ENCODE data around the gene VARS1. TPM values are rescaled to one million over a fixed set of nuclear protein-coding genes. Genes with fewer than 3 reads are reported as not detected.

The VARS1 gene
- total and polyA plus RNA-seq, 8 donors = 11.0 to 56.5 (median 25.9) TPM

- Histone ChIP-seq H3K9me3 (no peaks in the 10 kb centered on the region), H3K27me3 (no peaks in the 10 kb centered on the region), H3K36me3 (peaks cover 4 to 46% (median 31%) of the 10 kb centered on the region in 4 donors), H3K4me1 (peaks cover 6 to 16% (median 12%) of the 10 kb centered on the region in 4 donors), H3K4me3 (no peak overlapping the region), H3K27ac (no peak overlapping the region)
- no peak for TF ChIP-seq POLR2AphosphoS5 (IDR thresholded peaks at IDR 0.05)
- no peak for TF ChIP-seq POLR2A (IDR thresholded peaks at IDR 0.05)
- TF ChIP-seq EP300 (IDR thresholded peaks at IDR 0.05) = no peak
- no peak for TF ChIP-seq CTCF (IDR thresholded peaks at IDR 0.05)
- no peak for DNase-seq
- intact Hi-C loops (cut with DNase I; ENCODE audit: low total_unique reads) = no loop called here
- WGBS, 5 donors = 86 to 95% (median 89%) methylated on average over 12 of the region's 12 CpGs
Observed at GRCh38 chr6:31799781-31800180, 4.2 kb upstream of the VARS1 start.

GRCh38 chr6:31797588-31797987 is 2.0 kb upstream of the VARS1 start:
- Histone ChIP-seq H3K4me1 (peaks cover 12 to 33% (median 25%) of the 10 kb centered on the region in 4 donors), H3K36me3 (peaks cover 7 to 36% (median 26%) of the 10 kb centered on the region in 4 donors), H3K27me3 (no peaks in the 10 kb centered on the region), H3K27ac (peak overlapping the region in 4 of 5 donors; percentile 2 to 100 (median 96)), H3K9me3 (no peaks in the 10 kb centered on the region), H3K4me3 (no peak overlapping the region)
- no peak for DNase-seq
- WGBS, 5 donors = 48 to 79% (median 60%) methylated on average over 5 of the region's 5 CpGs
- TF ChIP-seq POLR2A (IDR thresholded peaks at IDR 0.05) (no peak), POLR2AphosphoS5 (IDR thresholded peaks at IDR 0.05) (no peak), CTCF (IDR thresholded peaks at IDR 0.05) (no peak), EP300 (IDR thresholded peaks at IDR 0.05) (no peak)
- intact Hi-C loops (cut with DNase I; ENCODE audit: low total_unique reads) = no loop called here

GRCh38 chr6:31796993-31797385 is 1.4 kb upstream of the VARS1 start:
- TF ChIP-seq EP300 (IDR thresholded peaks at IDR 0.05) (no peak), CTCF (IDR thresholded peaks at IDR 0.05) (no peak), POLR2AphosphoS5 (IDR thresholded peaks at IDR 0.05) (no peak), POLR2A (IDR thresholded peaks at IDR 0.05) (no peak)
- WGBS, 5 donors = 83 to 95% (median 90%) methylated on average over 2 of the region's 2 CpGs
- Histone ChIP-seq H3K4me1 (peaks cover 12 to 33% (median 25%) of the 10 kb centered on the region in 4 donors), H3K36me3 (peaks cover 6 to 36% (median 26%) of the 10 kb centered on the region in 4 donors), H3K4me3 (no peak overlapping the region), H3K27me3 (no peaks in the 10 kb centered on the region), H3K27ac (peak overlapping the region in 4 of 5 donors; percentile 89 to 100 (median 96)), H3K9me3 (no peaks in the 10 kb centered on the region)
- intact Hi-C loops (cut with DNase I; ENCODE audit: low total_unique reads) = no loop called here
- no peak for DNase-seq

GRCh38 chr6:31794866-31795615 is 511 bp downstream of the VARS1 start:
- no peak for TF ChIP-seq EP300 (IDR thresholded peaks at IDR 0.05)
- peak in 1 of 3 donors; percentile 1 for TF ChIP-seq POLR2AphosphoS5 (IDR thresholded peaks at IDR 0.05)
- Histone ChIP-seq H3K27me3 (no peaks in the 10 kb centered on the region), H3K36me3 (peaks cover 11 to 40% (median 32%) of the 10 kb centered on the region in 4 donors), H3K4me1 (peaks cover 12 to 41% (median 30%) of the 10 kb centered on the region in 4 donors), H3K27ac (peak overlapping the region; percentile 89 to 100 (median 98)), H3K9me3 (no peaks in the 10 kb centered on the region), H3K4me3 (peak overlapping the region; percentile 73 to 90 (median 88))
- intact Hi-C loops (cut with DNase I; ENCODE audit: low total_unique reads) = no loop called here
- no peak for DNase-seq
- WGBS, 5 donors = 0 to 2% (median 1%) methylated on average over 36 to 44 of the region's 44 CpGs
